HEK293T (cell line): Measurements from ENCODE around the gene TMPRSS3.

Experiments used
- FOXK2 ChIP-seq: fragments of 450-650 bp; IDR thresholded peaks from 2 replicates; pipeline ENCODE4 v1.6.1; 2016; ENCODE audit warnings: mild to moderate bottlenecking
- FOXM1 ChIP-seq: fragments of 450-650 bp; IDR thresholded peaks from 2 replicates; pipeline ENCODE4 v1.6.1; 2017; ENCODE audit warnings: mild to moderate bottlenecking, borderline replicate concordance
- SUZ12 ChIP-seq: fragments of 450-650 bp; IDR thresholded peaks from 2 replicates; pipeline ENCODE4 v1.6.1; 2016; ENCODE audit warnings: mild to moderate bottlenecking
- TARDBP ChIP-seq: fragments of 450-650 bp; IDR thresholded peaks from 2 replicates; pipeline ENCODE4 v1.6.1; 2016

DNA sequence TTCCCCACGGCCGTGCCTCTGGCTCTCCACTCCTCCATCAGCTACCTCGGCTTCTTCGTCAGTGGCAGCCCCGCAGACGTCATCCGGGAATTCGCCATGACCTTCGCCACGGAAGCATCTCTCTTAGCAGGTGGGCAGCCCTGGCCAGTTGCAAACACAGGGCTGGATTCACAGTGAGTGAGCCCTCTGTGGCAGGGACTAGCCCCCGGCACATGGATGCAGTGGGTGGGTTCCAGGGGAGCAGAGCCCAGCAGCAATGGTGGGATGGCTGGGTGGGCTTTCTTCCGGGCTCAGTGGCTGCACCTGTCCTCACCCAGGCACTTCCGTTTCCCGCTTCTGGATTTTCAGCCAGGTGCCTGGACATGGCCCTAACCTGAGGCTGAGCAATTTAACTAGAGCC lies 17.2 kb upstream of the TMPRSS3 start:
- TF ChIP-seq FOXM1 (no peak), FOXK2 (no peak), SUZ12 (no peak), TARDBP (no peak)
